Left renal pelvis (tissue), 4 donors: ENCODE data around the gene PDS5B. TPM values are rescaled to one million over a fixed set of nuclear protein-coding genes. Genes with fewer than 3 reads are reported as not detected.

Experiments
- DNase-seq, 4 donors: peaks; one replicate each; pipeline ENCODE4 v3.0.0-alpha.2; 2013; ENCODE audit warnings: low read depth in 4 of 4, low spot score in 3 of 4
- polyA plus RNA-seq, 4 donors: library from polyadenylated mRNA; unstranded; fragments of 120-200 nt; gene quantifications; one replicate each; pipeline ENCODE4 v1.2.1, GENCODE V29; 2013; ENCODE audit not compliant: insufficient read length in 4 of 4

PDS5B gene
- polyA plus RNA-seq, 4 donors, result 58.9 to 81.8 (median 72.6) TPM

- DNase-seq, result no peak
Observed at GRCh38 chr13:32587011-32587810, 959 bp downstream of the PDS5B start.

- DNase-seq, result no peak
Observed at GRCh38 chr13:32587811-32588170, 1.5 kb downstream of the PDS5B start.

GRCh38 chr13:32588736-32589135, 2.5 kb downstream of the PDS5B start:
- no peak for DNase-seq

GRCh38 chr13:32589471-32589870, 3.2 kb downstream of the PDS5B start:
- no peak for DNase-seq

GRCh38 chr13:32590266-32590665, 4.0 kb downstream of the PDS5B start:
- DNase-seq, result no peak

GRCh38 chr13:32592082-32592481, 5.8 kb downstream of the PDS5B start:
- DNase-seq, result no peak

GRCh38 chr13:32594157-32594738, 8.0 kb downstream of the PDS5B start:
- no peak for DNase-seq

GRCh38 chr13:32595306-32595705, 9.1 kb downstream of the PDS5B start:
- no peak for DNase-seq

GRCh38 chr13:32600890-32601289, 14.6 kb downstream of the PDS5B start:
- DNase-seq, result no peak

- no peak for DNase-seq
Observed at GRCh38 chr13:32609428-32609827, 23.2 kb downstream of the PDS5B start.

- DNase-seq, result no peak
Observed at GRCh38 chr13:32610538-32610937, 24.3 kb downstream of the PDS5B start.

GRCh38 chr13:32610977-32611376, 24.7 kb downstream of the PDS5B start:
- DNase-seq, result no peak

- DNase-seq, result no peak
Observed at GRCh38 chr13:32616883-32617511, 30.7 kb downstream of the PDS5B start.

GRCh38 chr13:32622827-32623226, 36.6 kb downstream of the PDS5B start:
- no peak for DNase-seq

GRCh38 chr13:32624441-32624840, 38.2 kb downstream of the PDS5B start:
- DNase-seq, result no peak

GRCh38 chr13:32627793-32628192, 41.5 kb downstream of the PDS5B start:
- DNase-seq, result no peak

- DNase-seq, result no peak
Observed at GRCh38 chr13:32629313-32629712, 43.1 kb downstream of the PDS5B start.

- no peak for DNase-seq
Observed at GRCh38 chr13:32629866-32630265, 43.6 kb downstream of the PDS5B start.

- DNase-seq, result no peak
Observed at GRCh38 chr13:32632343-32632909, 46.2 kb downstream of the PDS5B start.

- no peak for DNase-seq
Observed at GRCh38 chr13:32636711-32637110, 50.5 kb downstream of the PDS5B start.

- no peak for DNase-seq
Observed at GRCh38 chr13:32638739-32639138, 52.5 kb downstream of the PDS5B start.
